ENCODE measurements around the gene HIP1.
"Not testable (repeated sequence)": the region's sequence is repeated elsewhere in the genome, so short reads cannot be mapped to it uniquely, and the experiment has no call there.

The HIP1 gene

GRCh38 chr7:75593500-75594184 lies 145.1 kb downstream of the HIP1 start:
- not testable (repeated sequence) for H3K4me3 ChIP-seq (ENCODE audit: low read depth in 1 of 2, low read length in 2 of 2); H3K27ac ChIP-seq (ENCODE audit: low read depth, low read length); H3K36me3 ChIP-seq (ENCODE audit: insufficient read depth, low read length); H3K4me1 ChIP-seq (ENCODE audit: insufficient read depth, low read length); H3K9ac ChIP-seq (ENCODE audit: low read length); H3K27me3 ChIP-seq (ENCODE audit: control insufficient read depth in 1 of 2, insufficient read depth in 2 of 2, low read length in 2 of 2); H3K9me3 ChIP-seq (ENCODE audit: low read length)

GRCh38 chr7:75591467-75592255 lies 147.1 kb downstream of the HIP1 start:
- Histone ChIP-seq H3K36me3 (ENCODE audit: insufficient read depth, low read length) (peaks cover 10% of the 10 kb centered on the region), H3K9ac (ENCODE audit: low read length) (no peak overlapping the region), H3K4me3 (ENCODE audit: low read depth in 1 of 2, low read length in 2 of 2) (no peak overlapping the region), H3K27ac (ENCODE audit: low read depth, low read length) (no peak overlapping the region), H3K4me1 (ENCODE audit: insufficient read depth, low read length) (no peaks in the 10 kb centered on the region), H3K27me3 (ENCODE audit: control insufficient read depth in 1 of 2, insufficient read depth in 2 of 2, low read length in 2 of 2) (no peaks in the 10 kb centered on the region), H3K9me3 (ENCODE audit: low read length) (no peaks in the 10 kb centered on the region)

GRCh38 chr7:75590373-75591005 lies 148.3 kb downstream of the HIP1 start:
- H3K4me3 ChIP-seq (ENCODE audit: low read depth in 1 of 2, low read length in 2 of 2), result no peak overlapping the region
- no peak overlapping the region for H3K9ac ChIP-seq (ENCODE audit: low read length)
- no peaks in the 10 kb centered on the region for H3K9me3 ChIP-seq (ENCODE audit: low read length)
- peaks cover 22% of the 10 kb centered on the region for H3K36me3 ChIP-seq (ENCODE audit: insufficient read depth, low read length)
- no peaks in the 10 kb centered on the region for H3K4me1 ChIP-seq (ENCODE audit: insufficient read depth, low read length)
- H3K27ac ChIP-seq (ENCODE audit: low read depth, low read length), result no peak overlapping the region
- no peaks in the 10 kb centered on the region for H3K27me3 ChIP-seq (ENCODE audit: control insufficient read depth in 1 of 2, insufficient read depth in 2 of 2, low read length in 2 of 2)

DNA sequence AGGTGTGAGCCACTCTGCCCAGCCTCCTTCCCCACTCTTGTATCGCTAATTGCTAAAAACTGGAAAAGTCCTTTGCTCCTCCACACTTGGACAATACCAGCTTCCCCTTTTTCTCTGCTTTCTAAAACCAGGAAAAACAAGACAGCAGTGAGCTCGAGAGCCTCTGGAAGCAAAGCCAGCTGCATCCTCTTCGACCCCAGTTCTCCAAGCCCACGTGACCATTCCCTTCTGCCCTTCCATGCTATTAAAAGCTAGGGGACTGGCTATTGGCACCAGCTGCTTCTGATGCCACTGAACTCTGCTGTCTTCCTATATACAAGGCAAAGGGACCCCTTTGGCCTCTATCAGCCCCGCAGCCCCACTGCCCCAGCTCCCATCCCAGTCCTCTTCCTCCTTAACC lies 154.4 kb downstream of the HIP1 start:
- peaks cover 22% of the 10 kb centered on the region for H3K36me3 ChIP-seq (ENCODE audit: insufficient read depth, low read length)
- no peaks in the 10 kb centered on the region for H3K27me3 ChIP-seq (ENCODE audit: control insufficient read depth in 1 of 2, insufficient read depth in 2 of 2, low read length in 2 of 2)
- no peak overlapping the region for H3K9ac ChIP-seq (ENCODE audit: low read length)
- H3K27ac ChIP-seq (ENCODE audit: low read depth, low read length), result no peak overlapping the region
- H3K4me3 ChIP-seq (ENCODE audit: low read depth in 1 of 2, low read length in 2 of 2), result no peak overlapping the region
- H3K9me3 ChIP-seq (ENCODE audit: low read length), result no peaks in the 10 kb centered on the region
- no peaks in the 10 kb centered on the region for H3K4me1 ChIP-seq (ENCODE audit: insufficient read depth, low read length)

DNA sequence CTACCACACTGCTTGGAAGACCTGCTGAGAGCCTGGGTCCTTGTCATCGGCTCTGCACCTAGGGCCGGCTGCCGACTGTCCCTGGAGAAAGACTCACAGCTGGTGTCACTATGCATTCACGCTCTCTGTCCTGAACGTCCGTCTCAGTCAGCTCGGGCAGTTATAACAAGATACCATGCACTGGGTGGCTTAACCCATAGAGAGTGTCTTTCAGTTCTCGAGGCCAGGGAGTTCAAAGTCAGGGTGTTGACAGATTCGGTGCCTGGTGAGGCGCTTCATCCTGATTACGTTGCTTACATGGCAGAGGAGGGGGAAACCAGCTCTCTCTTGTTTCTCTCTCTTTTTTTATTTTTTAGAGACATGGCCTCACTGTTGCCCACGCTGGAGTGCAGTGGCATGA lies 155.5 kb downstream of the HIP1 start:
- Histone ChIP-seq H3K4me1 (ENCODE audit: insufficient read depth, low read length) (no peaks in the 10 kb centered on the region), H3K4me3 (ENCODE audit: low read depth in 1 of 2, low read length in 2 of 2) (no peak overlapping the region), H3K27ac (ENCODE audit: low read depth, low read length) (no peak overlapping the region), H3K36me3 (ENCODE audit: insufficient read depth, low read length) (peaks cover 22% of the 10 kb centered on the region), H3K9ac (ENCODE audit: low read length) (no peak overlapping the region), H3K27me3 (ENCODE audit: control insufficient read depth in 1 of 2, insufficient read depth in 2 of 2, low read length in 2 of 2) (no peaks in the 10 kb centered on the region), H3K9me3 (ENCODE audit: low read length) (no peaks in the 10 kb centered on the region)

DNA sequence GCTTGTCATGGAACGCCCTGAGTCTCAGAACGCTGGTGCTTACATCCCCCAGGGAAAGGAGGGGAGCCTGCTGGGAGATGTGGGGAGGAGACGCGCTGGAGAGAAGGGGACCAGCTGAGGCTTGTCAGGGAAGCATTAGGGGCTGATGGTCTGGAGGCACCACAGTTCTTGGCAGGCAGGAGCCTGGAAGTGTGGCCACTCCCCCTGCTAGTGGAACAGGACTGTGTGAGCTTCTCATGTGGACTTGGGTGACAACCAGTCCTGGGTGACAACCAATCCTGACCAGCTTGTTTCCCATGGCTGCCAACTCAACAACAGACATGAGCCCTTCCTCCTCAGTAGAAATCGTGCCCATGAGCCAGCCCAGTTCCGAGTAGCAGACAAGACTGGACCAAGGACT lies 158.8 kb downstream of the HIP1 start:
- peaks cover 8% of the 10 kb centered on the region for H3K36me3 ChIP-seq (ENCODE audit: insufficient read depth, low read length)

DNA sequence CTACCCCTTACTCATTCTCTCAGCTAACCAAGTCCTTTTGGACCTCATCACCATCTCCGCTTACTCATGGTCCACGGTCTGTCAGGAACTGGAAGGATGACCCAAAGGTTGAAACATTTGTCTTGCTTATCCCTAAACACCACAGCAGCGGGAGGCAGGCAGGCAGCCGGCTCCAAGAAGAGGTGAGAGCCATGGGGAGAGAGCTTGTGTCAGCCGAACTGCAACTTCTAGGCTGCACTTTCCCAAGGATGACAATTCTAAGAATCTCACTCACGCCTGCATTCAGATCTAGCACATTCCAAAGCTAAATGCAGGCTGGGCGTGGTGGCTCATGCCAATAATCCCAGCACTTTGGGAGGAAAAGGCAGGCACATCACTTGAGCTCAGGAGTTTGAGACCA lies 160.7 kb downstream of the HIP1 start:
- H3K4me3 ChIP-seq (ENCODE audit: low read depth in 1 of 2, low read length in 2 of 2), result no peak overlapping the region
- no peak overlapping the region for H3K27ac ChIP-seq (ENCODE audit: low read depth, low read length)
- peaks cover 16% of the 10 kb centered on the region for H3K36me3 ChIP-seq (ENCODE audit: insufficient read depth, low read length)
- H3K4me1 ChIP-seq (ENCODE audit: insufficient read depth, low read length), result no peaks in the 10 kb centered on the region
- no peak overlapping the region for H3K9ac ChIP-seq (ENCODE audit: low read length)
- no peaks in the 10 kb centered on the region for H3K27me3 ChIP-seq (ENCODE audit: control insufficient read depth in 1 of 2, insufficient read depth in 2 of 2, low read length in 2 of 2)
- H3K9me3 ChIP-seq (ENCODE audit: low read length), result no peaks in the 10 kb centered on the region

More for the DNA sequence above, 158.8 kb downstream of the HIP1 start:
- no peaks in the 10 kb centered on the region for H3K27me3 ChIP-seq (ENCODE audit: control insufficient read depth in 1 of 2, insufficient read depth in 2 of 2, low read length in 2 of 2)
- H3K4me1 ChIP-seq (ENCODE audit: insufficient read depth, low read length), result no peaks in the 10 kb centered on the region
- H3K9me3 ChIP-seq (ENCODE audit: low read length), result no peaks in the 10 kb centered on the region
- no peak overlapping the region for H3K27ac ChIP-seq (ENCODE audit: low read depth, low read length)
- H3K4me3 ChIP-seq (ENCODE audit: low read depth in 1 of 2, low read length in 2 of 2), result no peak overlapping the region
- H3K9ac ChIP-seq (ENCODE audit: low read length), result no peak overlapping the region

- Histone ChIP-seq H3K4me3 (ENCODE audit: low read depth in 1 of 2, low read length in 2 of 2) (no peak overlapping the region), H3K36me3 (ENCODE audit: insufficient read depth, low read length) (peaks cover 14% of the 10 kb centered on the region), H3K27ac (ENCODE audit: low read depth, low read length) (no peak overlapping the region), H3K9me3 (ENCODE audit: low read length) (no peaks in the 10 kb centered on the region), H3K9ac (ENCODE audit: low read length) (no peak overlapping the region), H3K27me3 (ENCODE audit: control insufficient read depth in 1 of 2, insufficient read depth in 2 of 2, low read length in 2 of 2) (no peaks in the 10 kb centered on the region), H3K4me1 (ENCODE audit: insufficient read depth, low read length) (no peaks in the 10 kb centered on the region)
Measured at GRCh38 chr7:75575488-75576121, 163.1 kb downstream of the HIP1 start.

DNA sequence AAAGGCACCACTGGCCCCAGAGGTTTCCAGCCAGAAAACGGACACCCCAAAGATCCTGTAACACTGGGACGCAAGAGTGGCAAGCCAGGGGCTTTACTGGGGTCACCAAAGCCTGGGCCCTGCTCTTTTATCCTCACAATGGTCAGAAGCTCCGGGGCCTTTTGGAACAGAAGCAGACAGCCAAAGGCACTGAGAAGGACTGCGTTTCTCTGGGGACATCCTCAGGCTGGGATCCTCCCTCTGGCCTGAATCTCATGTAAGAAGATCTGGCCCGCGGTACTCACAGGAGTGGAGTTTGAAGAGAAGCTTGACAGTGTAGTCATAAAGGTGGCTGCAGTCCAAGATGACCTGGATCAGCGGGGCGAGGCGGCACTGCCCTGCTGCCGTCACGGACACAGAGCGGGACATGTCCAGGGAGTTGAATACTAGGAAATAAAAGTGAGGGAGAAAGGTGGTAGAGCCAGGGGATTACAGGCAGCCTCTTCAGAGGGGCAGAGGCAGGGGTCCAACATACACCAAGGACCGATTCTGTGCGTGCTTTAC lies 165.2 kb downstream of the HIP1 start:
- Histone ChIP-seq H3K27ac (ENCODE audit: low read depth, low read length) (no peak overlapping the region), H3K4me1 (ENCODE audit: insufficient read depth, low read length) (no peaks in the 10 kb centered on the region), H3K36me3 (ENCODE audit: insufficient read depth, low read length) (peaks cover 10% of the 10 kb centered on the region), H3K9ac (ENCODE audit: low read length) (no peak overlapping the region), H3K9me3 (ENCODE audit: low read length) (no peaks in the 10 kb centered on the region), H3K27me3 (ENCODE audit: control insufficient read depth in 1 of 2, insufficient read depth in 2 of 2, low read length in 2 of 2) (no peaks in the 10 kb centered on the region), H3K4me3 (ENCODE audit: low read depth in 1 of 2, low read length in 2 of 2) (no peak overlapping the region)

DNA sequence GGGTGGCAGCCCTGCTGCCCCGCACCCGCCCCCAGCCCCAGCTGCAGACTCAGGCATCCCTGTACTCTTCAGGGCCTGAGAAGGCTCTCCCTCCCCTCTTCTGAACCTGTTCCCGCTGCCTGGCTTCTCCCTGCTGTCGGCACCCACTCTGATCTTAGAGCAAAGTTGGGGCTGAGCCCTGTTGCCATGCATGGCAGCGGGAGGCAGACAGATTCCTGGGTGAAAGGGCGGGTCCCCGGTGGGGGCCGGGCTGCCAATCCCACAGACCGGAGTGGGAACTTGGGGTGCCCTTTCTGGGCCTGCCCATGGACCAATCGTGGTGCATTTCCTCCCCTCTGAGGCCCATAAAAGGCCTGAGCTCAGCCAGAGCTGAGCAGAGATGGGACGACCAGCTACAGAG lies 165.9 kb downstream of the HIP1 start:
- H3K9me3 ChIP-seq (ENCODE audit: low read length), result no peaks in the 10 kb centered on the region
- H3K4me3 ChIP-seq (ENCODE audit: low read depth in 1 of 2, low read length in 2 of 2), result no peak overlapping the region
- H3K36me3 ChIP-seq (ENCODE audit: insufficient read depth, low read length), result peaks cover 10% of the 10 kb centered on the region
- H3K27ac ChIP-seq (ENCODE audit: low read depth, low read length), result no peak overlapping the region
- H3K27me3 ChIP-seq (ENCODE audit: control insufficient read depth in 1 of 2, insufficient read depth in 2 of 2, low read length in 2 of 2), result no peaks in the 10 kb centered on the region
- no peak overlapping the region for H3K9ac ChIP-seq (ENCODE audit: low read length)
- H3K4me1 ChIP-seq (ENCODE audit: insufficient read depth, low read length), result no peaks in the 10 kb centered on the region

DNA sequence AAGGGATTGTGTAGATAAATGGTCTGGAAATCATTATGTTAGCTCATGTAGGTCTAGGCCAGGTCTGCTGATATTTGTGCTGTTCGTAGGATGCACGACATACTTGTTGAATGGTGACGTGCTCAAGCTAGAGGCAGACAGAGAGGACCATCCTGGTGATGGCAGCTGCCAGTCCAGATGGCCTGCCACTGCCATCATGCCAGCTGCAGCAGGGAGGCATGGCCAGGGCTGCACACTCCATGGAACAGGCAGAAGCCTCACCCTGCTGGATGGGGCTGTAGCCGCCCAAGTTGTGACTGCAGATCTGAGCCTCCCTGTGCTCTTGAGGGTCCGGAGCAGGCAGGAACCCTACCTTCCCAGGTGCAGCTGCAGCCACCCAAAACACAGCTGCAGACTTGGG lies 166.3 kb downstream of the HIP1 start:
- H3K27me3 ChIP-seq (ENCODE audit: control insufficient read depth in 1 of 2, insufficient read depth in 2 of 2, low read length in 2 of 2), result no peaks in the 10 kb centered on the region
- H3K4me1 ChIP-seq (ENCODE audit: insufficient read depth, low read length), result no peaks in the 10 kb centered on the region
- no peak overlapping the region for H3K27ac ChIP-seq (ENCODE audit: low read depth, low read length)
- H3K9me3 ChIP-seq (ENCODE audit: low read length), result no peaks in the 10 kb centered on the region
- no peak overlapping the region for H3K9ac ChIP-seq (ENCODE audit: low read length)
- no peak overlapping the region for H3K4me3 ChIP-seq (ENCODE audit: low read depth in 1 of 2, low read length in 2 of 2)
- peaks cover 10% of the 10 kb centered on the region for H3K36me3 ChIP-seq (ENCODE audit: insufficient read depth, low read length)

Measured in muscle layer of colon (tissue), 2 donors.